KOPT-K1 (cell line): Measurements from ENCODE around the gene ALDH3B2.
"Not testable (repeated sequence)": the region's sequence is repeated elsewhere in the genome, so short reads cannot be mapped to it uniquely, and the experiment has no call there.

ENCODE experiments used
- H3K27ac ChIP-seq: fragments of 200-600 bp; sonication (generic); 2 replicates; pipeline ENCODE4 v1.5.1; 2016; ENCODE audit warnings: antibody characterized with exemption, mild to moderate bottlenecking, low read depth, low read length; ENCODE audit not compliant: poor library complexity, severe bottlenecking
- H3K36me3 ChIP-seq: fragments of 200-600 bp; sonication (generic); 2 replicates; pipeline ENCODE4 v1.5.1; 2017; ENCODE audit warnings: antibody characterized with exemption, mild to moderate bottlenecking, low read length, moderate library complexity; ENCODE audit not compliant: insufficient read depth
- H3K9me3 ChIP-seq: fragments of 200-600 bp; sonication (generic); 2 replicates; pipeline ENCODE4 v1.5.1; 2017; ENCODE audit warnings: antibody characterized with exemption, low read length, mild to moderate bottlenecking; ENCODE audit not compliant: insufficient read depth, poor library complexity, severe bottlenecking

ALDH3B2 gene

DNA sequence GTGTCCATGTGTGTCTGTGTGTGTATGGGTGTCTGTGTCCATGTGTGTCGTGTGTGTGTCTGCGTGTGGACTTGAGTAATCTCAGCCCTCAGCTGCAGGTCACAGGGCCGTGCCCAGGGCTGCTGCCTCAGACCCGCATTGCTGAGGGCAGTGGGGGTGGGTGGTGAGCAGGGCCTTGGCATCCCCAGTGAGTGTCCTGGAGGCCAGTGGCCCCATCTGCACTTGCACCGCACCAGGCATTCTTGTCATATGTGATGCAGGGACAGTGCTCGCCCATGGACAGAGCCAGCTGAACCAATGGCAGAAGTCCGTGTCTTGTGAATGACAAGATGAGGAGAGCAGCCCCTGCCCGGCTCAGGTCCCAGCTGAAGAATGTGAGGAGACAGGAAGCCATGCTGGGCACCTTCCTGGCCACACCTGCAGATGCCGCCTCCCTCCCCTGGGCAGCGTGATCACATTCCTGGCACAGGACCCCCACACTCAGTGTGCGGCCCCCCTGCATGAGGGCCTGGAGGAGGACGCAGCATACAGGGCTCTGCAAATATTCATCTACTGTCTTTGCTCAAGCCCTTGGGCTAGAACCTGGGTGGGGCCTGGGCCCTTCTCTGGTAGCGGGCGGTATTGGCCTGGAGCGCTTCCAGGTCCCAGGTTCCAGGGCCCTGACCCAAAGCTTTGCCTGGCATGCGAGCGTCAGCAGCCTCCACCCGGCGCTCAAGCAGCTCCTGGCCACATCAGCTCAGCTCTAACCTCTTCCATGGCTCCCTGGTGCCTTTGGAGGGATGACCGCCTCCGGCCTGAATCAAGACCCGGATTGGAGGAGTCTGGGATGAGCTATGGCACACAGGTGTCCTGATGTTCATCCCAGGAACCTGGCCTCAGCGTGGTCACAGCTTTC, 3.9 kb downstream of the ALDH3B2 start:
- Histone ChIP-seq H3K9me3 (peaks cover 4% of the 10 kb centered on the region), H3K36me3 (no peaks in the 10 kb centered on the region), H3K27ac (no peak overlapping the region)

DNA sequence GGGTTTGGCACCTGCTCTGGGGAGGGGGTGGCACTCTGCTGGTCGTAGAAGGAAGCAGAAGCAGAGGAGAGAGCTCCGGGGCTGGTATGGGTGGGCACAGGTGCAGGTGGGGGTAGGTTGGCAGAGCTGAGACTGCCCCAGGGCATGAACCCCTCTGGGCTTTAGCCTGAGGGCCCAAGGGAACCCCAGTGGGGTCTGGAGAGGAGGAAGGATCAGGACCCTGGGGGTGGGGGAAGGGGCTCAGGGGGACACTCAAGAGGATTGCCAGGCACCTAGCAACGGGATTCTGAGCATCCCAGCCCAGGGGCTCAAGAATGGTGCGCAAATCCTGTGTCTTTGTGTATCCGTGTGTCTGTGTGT, 6.3 kb downstream of the ALDH3B2 start:
- Histone ChIP-seq H3K27ac (peak overlapping the region; percentile 38), H3K9me3 (no peaks in the 10 kb centered on the region), H3K36me3 (no peaks in the 10 kb centered on the region)

DNA sequence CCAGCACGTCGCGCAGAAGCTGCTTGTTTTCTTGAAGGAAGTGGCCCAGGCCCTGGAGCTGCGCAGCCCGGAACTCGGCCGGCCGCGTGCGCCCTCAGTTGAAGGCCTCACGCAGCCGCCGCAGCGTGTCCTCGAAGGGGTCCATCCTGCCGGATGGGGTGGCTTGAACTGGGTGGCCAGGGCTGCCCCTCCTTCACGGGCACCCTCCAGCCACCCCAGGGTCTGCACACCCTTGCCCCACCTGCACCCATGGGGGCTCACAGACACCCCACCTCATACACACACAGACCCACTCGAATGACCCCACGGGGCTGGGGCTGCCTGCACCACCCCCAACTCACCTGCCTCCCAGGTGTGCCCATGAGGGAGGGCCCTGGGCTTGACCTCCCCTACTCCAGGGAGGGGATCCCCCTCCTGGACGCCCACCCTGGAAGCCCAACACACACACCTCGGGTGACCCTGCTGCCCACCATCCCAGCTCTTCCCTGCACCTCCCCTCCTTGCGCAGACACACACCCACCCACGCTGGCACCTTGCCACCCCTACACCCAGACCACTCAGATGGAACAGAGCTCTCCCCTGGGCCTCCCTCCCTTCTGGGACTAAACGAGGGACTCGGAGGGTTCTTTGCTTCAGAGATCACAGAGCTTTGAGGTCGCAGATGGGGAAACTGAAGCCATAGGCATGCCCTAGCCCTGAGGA, 6.8 kb downstream of the ALDH3B2 start:
- H3K9me3 ChIP-seq: no peaks in the 10 kb centered on the region
- H3K36me3 ChIP-seq: no peaks in the 10 kb centered on the region
- peak overlapping the region; percentile 38 for H3K27ac ChIP-seq

DNA sequence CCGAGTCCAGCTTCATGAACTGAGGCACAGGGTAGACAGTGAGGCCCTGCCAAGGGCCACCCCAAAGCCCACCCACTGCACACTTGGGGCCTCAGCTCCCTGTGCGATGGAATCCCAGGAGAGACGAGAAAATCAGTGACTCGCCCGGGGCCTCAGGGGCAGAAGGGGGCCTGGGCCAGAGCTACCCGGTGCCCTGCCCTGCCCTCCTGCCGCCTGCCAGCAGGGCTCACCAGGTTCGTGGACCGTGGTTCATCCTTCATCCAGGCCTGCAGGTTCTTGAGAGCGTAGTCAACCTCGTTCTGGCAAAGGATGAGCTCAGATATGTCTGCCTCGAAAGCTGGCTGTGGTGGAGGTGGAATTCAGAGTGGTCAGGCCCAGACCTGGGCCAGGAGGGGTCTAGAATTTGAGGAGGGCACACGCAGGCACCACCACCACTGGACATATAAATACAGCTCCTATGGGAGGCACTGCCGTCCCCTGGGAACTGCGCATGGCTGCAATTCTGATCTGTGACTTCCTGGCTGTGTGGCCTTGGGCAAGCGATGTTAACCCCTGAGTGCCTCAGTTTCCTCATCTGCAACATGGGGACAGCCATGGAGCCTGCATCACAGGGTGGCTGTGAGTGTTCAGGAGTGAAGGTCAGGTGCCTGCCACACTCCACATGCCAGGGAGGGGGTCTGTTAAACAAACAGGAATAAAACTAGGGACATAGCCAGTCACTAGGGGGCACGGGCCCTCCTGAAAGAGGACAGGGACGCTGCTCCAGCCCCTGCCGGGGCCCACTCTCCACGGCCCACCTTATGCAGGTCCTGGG, 7.5 kb downstream of the ALDH3B2 start:
- Histone ChIP-seq H3K27ac (no peak overlapping the region), H3K9me3 (no peaks in the 10 kb centered on the region)

DNA sequence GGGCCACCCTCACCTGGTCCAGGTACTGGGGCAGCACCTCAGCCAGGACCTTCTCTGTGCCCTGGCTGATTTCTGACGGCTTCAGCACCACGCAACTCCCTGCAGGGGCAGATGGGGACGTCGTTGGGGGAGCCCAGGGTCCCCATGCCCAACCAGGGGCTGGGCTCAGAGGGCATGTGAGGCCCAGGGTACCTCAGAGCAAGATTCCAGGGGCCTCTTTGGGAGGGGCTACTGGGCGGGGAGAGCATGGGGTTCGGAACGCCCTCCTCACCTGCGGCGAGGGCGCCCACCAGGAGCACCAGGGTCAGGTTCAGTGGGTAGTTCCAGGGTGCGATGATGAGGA, 8.1 kb downstream of the ALDH3B2 start:
- Histone ChIP-seq H3K9me3 (no peaks in the 10 kb centered on the region), H3K27ac (no peak overlapping the region), H3K36me3 (no peaks in the 10 kb centered on the region)

More for the DNA sequence above, 7.5 kb downstream of the ALDH3B2 start:
- H3K36me3 ChIP-seq: no peaks in the 10 kb centered on the region

DNA sequence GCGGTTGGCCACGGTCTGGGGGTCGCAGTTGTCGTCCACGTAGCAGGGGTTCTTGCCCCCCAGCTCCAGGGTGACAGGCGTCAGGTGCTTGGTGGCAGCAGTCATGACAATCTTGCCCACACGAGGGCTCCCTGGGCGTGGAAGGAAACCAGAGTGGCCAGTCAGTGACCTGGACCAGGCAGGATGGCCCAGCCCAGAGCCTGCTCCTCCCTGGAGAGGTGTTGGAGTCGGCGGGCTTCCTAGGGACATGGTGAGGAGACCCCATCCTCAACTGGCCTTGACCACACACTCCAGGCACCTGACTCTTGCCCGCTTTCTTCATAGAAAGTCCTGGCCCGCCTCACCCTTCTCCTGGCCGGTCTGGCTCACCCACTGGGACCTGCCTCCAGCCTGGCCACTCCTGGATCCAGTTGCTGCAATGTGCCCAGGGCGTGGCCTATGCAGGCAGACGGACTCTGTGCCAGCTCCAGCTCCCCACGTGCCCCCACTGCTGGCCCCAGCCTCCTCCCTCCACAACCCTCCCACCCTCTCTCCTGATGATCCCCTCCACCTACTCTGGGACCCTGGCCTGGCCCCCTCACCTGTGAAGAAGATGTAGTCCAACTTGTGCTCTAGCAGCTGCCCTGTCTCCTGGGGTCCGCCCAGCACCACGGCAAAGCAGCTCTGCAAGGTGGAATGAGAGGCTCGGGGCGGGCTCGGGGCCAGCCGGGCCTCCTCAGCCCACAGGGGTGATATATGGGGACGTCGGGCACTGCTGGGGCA, 8.7 kb downstream of the ALDH3B2 start:
- H3K9me3 ChIP-seq: no peaks in the 10 kb centered on the region
- no peak overlapping the region for H3K27ac ChIP-seq
- H3K36me3 ChIP-seq: no peaks in the 10 kb centered on the region

DNA sequence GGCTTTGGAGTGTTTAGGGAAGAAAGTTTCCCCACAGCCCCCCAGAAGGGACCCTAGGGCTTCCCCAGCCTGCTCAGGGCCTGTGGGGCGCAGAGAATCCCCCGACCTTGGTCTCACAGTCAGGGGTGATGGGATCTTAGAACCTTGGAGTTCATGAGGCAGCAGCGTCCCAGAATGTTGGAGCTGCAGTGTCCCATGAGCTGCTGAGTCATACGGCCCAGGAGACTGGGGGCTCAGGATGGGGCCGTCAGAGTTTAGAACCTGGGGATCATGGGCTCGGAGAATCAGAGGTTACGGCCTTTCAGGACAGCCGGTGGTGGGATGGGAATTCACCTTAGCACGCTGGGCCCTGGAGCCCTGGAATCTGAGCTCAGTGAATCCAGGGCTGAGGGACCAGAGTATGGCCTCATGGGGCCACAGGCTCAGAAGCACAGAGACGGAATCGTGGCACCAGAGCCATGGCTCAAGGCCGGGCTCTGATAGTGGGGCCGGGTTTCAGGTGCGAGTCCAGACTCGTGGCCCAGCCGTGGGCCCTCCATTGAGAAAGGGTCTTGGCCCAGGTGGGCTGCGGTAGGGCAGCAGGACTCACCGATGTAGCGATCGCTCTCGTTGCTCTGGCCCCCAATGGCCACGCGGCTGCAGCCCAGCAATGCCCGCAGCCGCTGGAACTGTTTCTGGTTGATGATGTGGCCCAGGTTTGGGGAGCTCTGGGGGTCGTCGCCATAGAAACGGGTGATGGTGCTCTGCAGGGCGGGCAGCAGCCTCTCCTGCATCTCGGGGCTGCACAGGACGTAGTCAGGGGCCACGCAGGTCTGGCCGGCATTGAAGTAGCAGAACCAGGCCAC, 9.5 kb downstream of the ALDH3B2 start:
- Histone ChIP-seq H3K36me3 (no peaks in the 10 kb centered on the region), H3K9me3 (no peaks in the 10 kb centered on the region), H3K27ac (no peak overlapping the region)

DNA sequence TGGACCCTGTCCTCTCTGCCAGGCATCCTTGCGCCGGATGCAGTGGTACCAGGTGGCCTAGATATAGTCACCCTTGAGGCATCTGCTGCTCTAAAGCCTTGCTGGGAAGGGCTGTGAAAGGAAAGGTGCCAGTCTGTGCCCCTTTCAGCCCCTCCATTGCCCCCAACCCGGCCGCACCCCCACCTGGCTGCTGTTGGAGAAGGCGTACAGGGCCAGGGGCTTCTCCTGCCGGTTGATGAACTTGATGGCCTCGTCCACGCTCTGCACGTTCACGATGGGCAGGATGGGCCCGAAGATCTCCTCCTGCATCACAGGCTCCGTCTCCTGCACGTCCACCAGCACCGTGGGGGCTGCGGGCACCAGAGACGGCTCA, 10.2 kb downstream of the ALDH3B2 start:
- H3K27ac ChIP-seq: no peak overlapping the region

DNA sequence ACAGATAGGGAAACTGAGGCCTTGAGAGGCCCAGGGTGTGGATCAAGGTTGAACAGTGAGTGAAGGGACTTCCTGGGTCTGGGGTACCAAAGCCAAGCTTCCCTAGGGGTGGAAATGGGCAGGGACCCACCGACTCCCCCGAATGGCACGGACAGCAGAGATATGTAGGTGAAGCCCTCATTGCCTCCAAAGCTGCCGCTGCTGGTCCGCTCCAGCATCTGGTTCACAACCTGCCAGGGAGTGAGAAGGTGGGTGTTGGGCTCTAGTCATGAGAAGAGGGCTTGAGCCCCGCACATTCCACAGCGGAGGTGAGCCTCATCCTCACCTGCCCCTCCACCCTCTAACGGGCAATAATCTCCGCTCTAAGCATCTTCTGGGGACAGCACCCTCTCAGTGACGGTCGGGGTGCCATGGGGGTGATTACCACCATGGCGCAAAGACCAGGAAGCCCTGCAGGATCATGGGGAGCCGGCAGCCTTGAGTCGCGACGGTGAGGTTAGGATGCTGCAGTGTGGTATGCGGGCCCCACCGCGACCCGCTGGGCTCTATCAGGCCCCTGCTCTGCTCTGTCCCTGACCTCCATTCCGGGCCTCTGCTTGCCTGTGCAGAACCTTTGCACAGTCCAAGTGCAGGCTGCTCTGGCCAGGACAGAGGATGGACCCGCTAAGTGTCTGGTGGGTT, 10.8 kb downstream of the ALDH3B2 start:
- Histone ChIP-seq H3K27ac (no peak overlapping the region), H3K36me3 (no peaks in the 10 kb centered on the region), H3K9me3 (no peaks in the 10 kb centered on the region)

More for the DNA sequence above, 10.2 kb downstream of the ALDH3B2 start:
- Histone ChIP-seq H3K36me3 (no peaks in the 10 kb centered on the region), H3K9me3 (no peaks in the 10 kb centered on the region)

DNA sequence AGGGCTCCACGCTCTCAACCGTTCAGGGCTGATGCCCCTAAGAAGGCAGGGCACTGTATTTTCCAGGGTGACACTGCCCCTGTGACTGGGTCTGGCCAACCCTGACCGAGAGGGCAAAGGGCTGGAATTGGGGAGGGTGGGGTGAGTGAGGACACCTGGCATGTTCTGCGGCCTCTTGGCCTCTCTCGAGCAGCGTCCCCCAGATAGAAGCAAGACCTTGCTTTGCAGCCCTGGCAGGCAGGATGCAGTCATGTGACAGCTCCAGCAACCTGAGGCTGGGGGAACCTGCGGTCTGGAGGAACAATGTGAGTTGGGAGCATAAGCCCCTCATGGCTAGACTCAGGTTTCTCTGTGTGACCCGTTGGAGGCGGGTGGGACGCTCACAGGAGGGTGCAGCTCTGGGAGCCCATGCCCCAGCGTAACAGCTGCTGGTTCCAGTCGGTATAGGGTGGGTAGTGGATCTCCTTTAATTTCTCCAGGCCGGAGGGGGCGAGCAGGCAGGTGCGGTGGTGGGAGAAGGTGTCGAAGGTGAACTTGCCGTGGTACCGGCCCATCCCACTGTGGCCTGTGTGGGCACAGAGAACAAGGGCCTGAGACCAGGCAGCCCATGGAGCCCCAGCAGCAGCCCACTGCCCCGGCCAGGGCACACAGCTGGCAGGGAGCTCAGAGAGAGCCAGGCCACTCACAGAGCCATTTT, 11.4 kb downstream of the ALDH3B2 start:
- Histone ChIP-seq H3K36me3 (no peaks in the 10 kb centered on the region), H3K27ac (no peak overlapping the region), H3K9me3 (no peaks in the 10 kb centered on the region)

DNA sequence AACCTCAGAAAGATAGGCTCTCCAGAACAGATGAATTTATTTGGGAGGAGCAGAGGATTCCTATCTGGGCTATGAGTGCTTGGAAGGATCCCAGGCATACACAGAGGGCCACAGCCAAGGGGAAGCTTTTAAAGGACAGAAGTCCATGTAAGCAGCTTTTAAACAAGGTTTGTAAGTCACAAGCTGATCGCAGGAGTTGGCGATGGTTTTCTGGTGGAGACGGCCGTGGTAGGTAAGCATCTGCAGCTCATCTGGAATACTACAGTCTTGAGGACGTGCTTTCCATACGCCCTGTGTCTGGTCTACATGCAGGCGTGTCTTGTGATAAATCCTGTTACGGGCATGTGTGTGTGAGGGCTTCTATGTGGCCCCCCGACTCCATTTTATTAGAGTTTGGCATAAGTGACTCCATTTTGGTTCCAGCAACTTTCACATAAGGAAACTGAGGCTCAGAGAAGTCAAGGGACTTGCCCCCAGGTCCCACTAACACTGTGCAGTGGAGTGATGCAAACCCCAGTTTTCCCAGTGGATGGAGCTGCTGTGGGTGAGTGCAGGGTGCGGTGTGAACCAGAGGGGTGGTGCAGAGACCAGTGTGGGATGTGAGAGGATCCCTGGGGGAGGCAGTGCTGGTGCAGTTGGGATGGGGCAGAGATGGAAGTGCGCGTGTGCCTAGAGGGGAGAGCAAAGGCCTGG, 12.1 kb downstream of the ALDH3B2 start:
- H3K36me3 ChIP-seq: no peaks in the 10 kb centered on the region
- no peaks in the 10 kb centered on the region for H3K9me3 ChIP-seq
- H3K27ac ChIP-seq: no peak overlapping the region

DNA sequence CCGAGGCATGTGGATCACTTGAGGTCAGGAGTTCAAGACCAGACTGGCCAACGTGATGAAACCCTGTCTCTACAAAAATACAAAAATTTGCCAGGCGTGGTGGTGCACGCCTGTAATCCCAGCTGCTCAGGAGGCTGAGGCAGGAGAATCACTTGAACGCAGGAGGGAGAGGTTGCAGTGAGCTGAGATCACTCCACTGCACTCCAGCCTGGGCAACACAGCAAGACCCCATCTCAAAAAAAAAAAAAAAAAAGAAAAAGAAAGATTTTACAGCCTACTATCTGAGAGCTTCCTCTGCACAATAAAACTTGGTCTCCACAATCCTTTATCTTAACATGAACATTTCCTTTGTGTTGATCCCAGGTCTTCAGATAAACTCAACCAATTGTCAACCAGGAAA, 13.7 kb downstream of the ALDH3B2 start:
- H3K36me3 ChIP-seq, H3K27ac ChIP-seq, H3K9me3 ChIP-seq: not testable (repeated sequence)
